Measurements from ENCODE around the gene TMED6. TPM values are rescaled to one million over a fixed set of nuclear protein-coding genes. Genes with fewer than 3 reads are reported as not detected.

Gene TMED6
- total and polyA plus RNA-seq, 4 donors, result 0.24 to 0.95 (median 0.49) TPM

- no peak overlapping the region for H3K4me3 ChIP-seq
- H3K27me3 ChIP-seq (ENCODE audit: control insufficient read depth in 3 of 3, insufficient read depth in 3 of 3, low read length in 2 of 3), result no peaks in the 10 kb centered on the region
- H3K27ac ChIP-seq (ENCODE audit: low read depth in 1 of 2, low read length in 1 of 2), result no peak overlapping the region
- no peak for ATAC-seq (ENCODE audit: insufficient read depth, low FRiP score)
- H3K9ac ChIP-seq (ENCODE audit: insufficient read depth in 1 of 2, low read length in 2 of 2), result no peak overlapping the region
- TF ChIP-seq CTCF (IDR thresholded peaks at IDR 0.05; ENCODE audit: control extremely low read depth, extremely low read depth), result no peak
- H3K9me3 ChIP-seq (ENCODE audit: control insufficient read depth in 4 of 4, insufficient read depth in 3 of 4, low read length in 3 of 4), result no peaks in the 10 kb centered on the region
- H3K4me1 ChIP-seq (ENCODE audit: control insufficient read depth in 5 of 5, insufficient read depth in 5 of 5, low read length in 5 of 5), result peaks cover 0 to 3% (median 0%) of the 10 kb centered on the region in 5 donors
- no peak for DNase-seq
- peaks cover 25 to 81% (median 54%) of the 10 kb centered on the region in 4 donors for H3K36me3 ChIP-seq (ENCODE audit: control insufficient read depth in 4 of 4, insufficient read depth in 4 of 4, low read length in 4 of 4)
- WGBS, 2 donors, result 95% methylated on average over 30 of the region's 30 CpGs
Observed at GRCh38 chr16:69319826-69320739, 31.5 kb downstream of the TMED6 start.

GRCh38 chr16:69319381-69319780, 32.2 kb downstream of the TMED6 start:
- no peak overlapping the region for H3K4me3 ChIP-seq
- no peaks in the 10 kb centered on the region for H3K9me3 ChIP-seq (ENCODE audit: control insufficient read depth in 4 of 4, insufficient read depth in 3 of 4, low read length in 3 of 4)
- no peaks in the 10 kb centered on the region for H3K27me3 ChIP-seq (ENCODE audit: control insufficient read depth in 3 of 3, insufficient read depth in 3 of 3, low read length in 2 of 3)
- no peak overlapping the region for H3K27ac ChIP-seq (ENCODE audit: low read depth in 1 of 2, low read length in 1 of 2)
- TF ChIP-seq CTCF (IDR thresholded peaks at IDR 0.05; ENCODE audit: control extremely low read depth, extremely low read depth), result no peak
- DNase-seq, result no peak
- peaks cover 25 to 83% (median 50%) of the 10 kb centered on the region in 4 donors for H3K36me3 ChIP-seq (ENCODE audit: control insufficient read depth in 4 of 4, insufficient read depth in 4 of 4, low read length in 4 of 4)
- no peak overlapping the region for H3K9ac ChIP-seq (ENCODE audit: insufficient read depth in 1 of 2, low read length in 2 of 2)
- WGBS, 2 donors, result 96 to 98% methylated on average over 9 of the region's 9 CpGs
- peaks cover 0 to 3% (median 0%) of the 10 kb centered on the region in 5 donors for H3K4me1 ChIP-seq (ENCODE audit: control insufficient read depth in 5 of 5, insufficient read depth in 5 of 5, low read length in 5 of 5)
- no peak for ATAC-seq (ENCODE audit: insufficient read depth, low FRiP score)

GRCh38 chr16:69318911-69319289, 32.7 kb downstream of the TMED6 start:
- Histone ChIP-seq H3K27me3 (ENCODE audit: control insufficient read depth in 3 of 3, insufficient read depth in 3 of 3, low read length in 2 of 3) (no peaks in the 10 kb centered on the region), H3K9ac (ENCODE audit: insufficient read depth in 1 of 2, low read length in 2 of 2) (no peak overlapping the region), H3K4me1 (ENCODE audit: control insufficient read depth in 5 of 5, insufficient read depth in 5 of 5, low read length in 5 of 5) (no peaks in the 10 kb centered on the region), H3K9me3 (ENCODE audit: control insufficient read depth in 4 of 4, insufficient read depth in 3 of 4, low read length in 3 of 4) (no peaks in the 10 kb centered on the region), H3K4me3 (no peak overlapping the region), H3K36me3 (ENCODE audit: control insufficient read depth in 4 of 4, insufficient read depth in 4 of 4, low read length in 4 of 4) (peaks cover 23 to 80% (median 51%) of the 10 kb centered on the region in 4 donors), H3K27ac (ENCODE audit: low read depth in 1 of 2, low read length in 1 of 2) (no peak overlapping the region)
- TF ChIP-seq CTCF (IDR thresholded peaks at IDR 0.05; ENCODE audit: control extremely low read depth, extremely low read depth), result no peak
- WGBS, 2 donors, result 88 to 91% methylated on average over 10 of the region's 10 CpGs
- DNase-seq (no peak), ATAC-seq (ENCODE audit: insufficient read depth, low FRiP score) (no peak)

Data from lung (tissue), 12 donors.